Measurements from ENCODE around the gene NEURL4. TPM values are rescaled to one million over a fixed set of nuclear protein-coding genes. Genes with fewer than 3 reads are reported as not detected.
A peak's percentile ranks its signal among the peaks of the same experiment; 100 is the strongest.

The NEURL4 gene
- polyA plus RNA-seq, 1 of the 3 experiments (the other 2 are of a cell fraction) = 22.1 TPM

DNA sequence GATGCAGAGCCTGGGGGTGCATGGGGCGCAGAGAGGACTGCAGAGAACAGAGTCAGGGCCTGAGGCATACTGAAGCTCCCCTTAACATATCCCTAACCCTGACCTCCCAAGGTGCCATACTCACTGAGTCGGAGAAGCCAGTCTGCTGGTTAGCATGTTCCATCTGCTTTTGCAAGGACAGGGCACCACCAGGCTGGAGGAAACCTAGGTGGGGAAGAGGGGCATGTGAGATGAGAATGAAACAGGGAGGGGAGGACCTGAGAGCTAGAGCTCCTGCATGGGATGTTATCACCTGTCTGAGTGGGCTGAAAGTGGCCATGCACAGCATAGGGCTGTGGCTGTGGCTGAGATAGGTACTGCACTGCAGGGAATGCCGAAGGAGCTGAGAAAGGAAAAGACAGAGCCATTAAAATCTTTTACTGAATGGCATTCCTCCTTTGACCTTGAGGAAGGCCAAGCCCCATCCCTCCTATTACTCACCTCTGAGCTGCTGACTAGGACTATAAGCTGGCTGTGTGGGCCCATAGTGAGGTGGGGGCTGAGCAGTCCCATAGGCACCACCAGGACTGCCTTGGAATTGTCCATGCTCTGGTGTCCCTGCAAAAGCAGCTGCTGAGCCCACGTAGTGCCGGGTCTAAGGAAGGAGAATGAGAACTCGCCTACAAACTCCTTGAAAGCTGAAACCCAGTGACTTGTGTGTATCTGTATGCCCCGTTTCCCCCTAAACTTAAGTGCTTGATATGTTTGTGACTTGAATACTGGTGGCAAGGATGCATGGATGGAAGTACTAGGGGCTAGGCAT lies 15.8 kb downstream of the NEURL4 start:
- TF ChIP-seq RXRA (IDR thresholded peaks at IDR 0.05; ENCODE audit: borderline replicate concordance, low read depth) (no peak), POLR2AphosphoS5 (IDR thresholded peaks at IDR 0.05; ENCODE audit: low read depth, low read length) (peak; percentile 50; the same call in 1 of the 2 replicates), FOXM1 (IDR thresholded peaks at IDR 0.05; ENCODE audit: low read depth) (no peak)
- TF ChIP-seq, protein P1, sequence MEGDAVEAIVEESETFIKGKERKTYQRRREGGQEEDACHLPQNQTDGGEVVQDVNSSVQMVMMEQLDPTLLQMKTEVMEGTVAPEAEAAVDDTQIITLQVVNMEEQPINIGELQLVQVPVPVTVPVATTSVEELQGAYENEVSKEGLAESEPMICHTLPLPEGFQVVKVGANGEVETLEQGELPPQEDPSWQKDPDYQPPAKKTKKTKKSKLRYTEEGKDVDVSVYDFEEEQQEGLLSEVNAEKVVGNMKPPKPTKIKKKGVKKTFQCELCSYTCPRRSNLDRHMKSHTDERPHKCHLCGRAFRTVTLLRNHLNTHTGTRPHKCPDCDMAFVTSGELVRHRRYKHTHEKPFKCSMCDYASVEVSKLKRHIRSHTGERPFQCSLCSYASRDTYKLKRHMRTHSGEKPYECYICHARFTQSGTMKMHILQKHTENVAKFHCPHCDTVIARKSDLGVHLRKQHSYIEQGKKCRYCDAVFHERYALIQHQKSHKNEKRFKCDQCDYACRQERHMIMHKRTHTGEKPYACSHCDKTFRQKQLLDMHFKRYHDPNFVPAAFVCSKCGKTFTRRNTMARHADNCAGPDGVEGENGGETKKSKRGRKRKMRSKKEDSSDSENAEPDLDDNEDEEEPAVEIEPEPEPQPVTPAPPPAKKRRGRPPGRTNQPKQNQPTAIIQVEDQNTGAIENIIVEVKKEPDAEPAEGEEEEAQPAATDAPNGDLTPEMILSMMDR (IDR thresholded peaks at IDR 0.05) = peak; percentile 27; the same call in 1 of the 2 replicates
- DNase-seq = no peak
- CTCF ChIA-PET = interaction anchor here (0.6 to 2.2 kb wide), 9 partner anchors 11 to 99 kb away, joined by 3 to 7 read pairs (median 3); no protein-coding TSS in a partner anchor
- Histone ChIP-seq H4K20me1 (ENCODE audit: insufficient read depth) (peaks cover 62% of the 10 kb centered on the region), H3K9me2 (no peaks in the 10 kb centered on the region), H3K9ac (no peak overlapping the region), H3K36me3 (replicated peaks in 1 of 2; ENCODE audit: control insufficient read depth in 1 of 2, insufficient read depth in 2 of 2, low read length in 1 of 2) (peaks cover 53 to 59% of the 10 kb centered on the region in 2 experiments), H3K27ac (ENCODE audit: low read depth in 2 of 2, low read length in 1 of 2) (peak overlapping the region in 1 of 2 experiments; percentile 8; a peak in 2 of 4 replicates), H3K4me1 (ENCODE audit: control insufficient read depth in 1 of 2, insufficient read depth in 2 of 2, low read depth in 1 of 2, low read length in 1 of 2) (peaks cover 23 to 49% of the 10 kb centered on the region in 2 experiments), H2AFZ (ENCODE audit: low read depth) (no peak overlapping the region), H3K79me2 (ENCODE audit: insufficient read depth) (peaks cover 62% of the 10 kb centered on the region), H3K27me3 (ENCODE audit: insufficient read depth) (no peaks in the 10 kb centered on the region), H3K4me2 (peak overlapping the region; percentile 99; the same call in 1 of the 2 replicates), H3K4me3 (ENCODE audit: low read depth in 2 of 2, low read length in 1 of 2) (peak overlapping the region in 1 of 2 experiments; percentile 94; a peak in 1 of 4 replicates), H3K9me3 (no peaks in the 10 kb centered on the region), H3F3A (replicated peaks; ENCODE audit: insufficient read depth) (peaks cover 63% of the 10 kb centered on the region)
- WGBS (ENCODE audit: low lambda C conversion rate) = 78% methylated on average over 6 of the region's 7 CpGs
- POLR2A ChIA-PET = interaction anchor here (0.8 to 1.2 kb wide), 2 partner anchors 12 to 16 kb away, joined by 3 to 6 read pairs; partner anchors contain the start of gene NEURL4

- peaks cover 23 to 49% of the 10 kb centered on the region in 2 experiments for H3K4me1 ChIP-seq (ENCODE audit: control insufficient read depth in 1 of 2, insufficient read depth in 2 of 2, low read depth in 1 of 2, low read length in 1 of 2)
- no peaks in the 10 kb centered on the region for H3K27me3 ChIP-seq (ENCODE audit: insufficient read depth)
- peak overlapping the region; percentile 30; the same call in 1 of the 2 replicates for H3K4me2 ChIP-seq
- no peak overlapping the region for H2AFZ ChIP-seq (ENCODE audit: low read depth)
- WGBS (ENCODE audit: low lambda C conversion rate) = 65% methylated on average over 7 of the region's 7 CpGs
- H3K9me3 ChIP-seq = no peaks in the 10 kb centered on the region
- H3F3A ChIP-seq (replicated peaks; ENCODE audit: insufficient read depth) = peaks cover 64% of the 10 kb centered on the region
- POLR2A ChIA-PET = interaction anchor here (1.2 kb wide), 1 partner anchor 17 kb away, joined by 6 read pairs; the partner anchor contains the start of gene NEURL4
- H3K9ac ChIP-seq = no peak overlapping the region
- TF ChIP-seq, protein P1 (IDR thresholded peaks at IDR 0.05) = no peak
- TF ChIP-seq TEAD4 (IDR thresholded peaks at IDR 0.05; ENCODE audit: borderline replicate concordance, insufficient read depth) (no peak), FOSL2 (IDR thresholded peaks at IDR 0.05; ENCODE audit: borderline replicate concordance, low read depth) (no peak), REST (IDR thresholded peaks at IDR 0.05; ENCODE audit: low read depth, low read length) (no peak), EP300 (IDR thresholded peaks at IDR 0.05; ENCODE audit: borderline replicate concordance in 1 of 2, low read depth in 1 of 2, low read length in 1 of 2) (no peak)
- H4K20me1 ChIP-seq (ENCODE audit: insufficient read depth) = peaks cover 62% of the 10 kb centered on the region
- no peak overlapping the region for H3K4me3 ChIP-seq (ENCODE audit: low read depth in 2 of 2, low read length in 1 of 2)
- peaks cover 69% of the 10 kb centered on the region for H3K79me2 ChIP-seq (ENCODE audit: insufficient read depth)
- CTCF ChIA-PET = interaction anchor here (0.6 to 2.2 kb wide), 8 partner anchors 10 to 94 kb away, joined by 3 to 8 read pairs (median 3); no protein-coding TSS in a partner anchor
- H3K27ac ChIP-seq (ENCODE audit: low read depth in 2 of 2, low read length in 1 of 2) = 0 out of 4 replicates have a peak overlapping the region, but pooled peaks of 1 of the 2 experiments have one; percentile 8
- H3K36me3 ChIP-seq (replicated peaks in 1 of 2; ENCODE audit: control insufficient read depth in 1 of 2, insufficient read depth in 2 of 2, low read length in 1 of 2) = peaks cover 49 to 59% of the 10 kb centered on the region in 2 experiments
- no peaks in the 10 kb centered on the region for H3K9me2 ChIP-seq
- DNase-seq = no peak
Observed at GRCh38 chr17:7312432-7313087, 16.6 kb downstream of the NEURL4 start.

Measured in SK-N-SH (cell line).